Thyroid gland (tissue), 4 donors: ENCODE results near the gene ZNF804A.

ENCODE experiments used
- CTCF ChIP-seq, 6 experiments: fragments of 200-600 bp in 3 of 6; fragments of 450-650 bp in 3 of 6; sonication (generic) in 3 of 6; IDR thresholded peaks; one replicate each; pipeline ENCODE4 v1.5.1; 2016 to 2019; ENCODE audit warnings: antibody characterized with exemption in 6 of 6, mild to moderate bottlenecking in 2 of 6, inconsistent platforms in 1 of 6, moderate library complexity in 1 of 6
- POLR2A ChIP-seq, 2 donors: fragments of 450-650 bp; IDR thresholded peaks; one replicate each; pipeline ENCODE4 v1.6.1; 2017; ENCODE audit warnings: antibody characterized with exemption in 2 of 2, mild to moderate bottlenecking in 2 of 2, moderate library complexity in 1 of 2

DNA sequence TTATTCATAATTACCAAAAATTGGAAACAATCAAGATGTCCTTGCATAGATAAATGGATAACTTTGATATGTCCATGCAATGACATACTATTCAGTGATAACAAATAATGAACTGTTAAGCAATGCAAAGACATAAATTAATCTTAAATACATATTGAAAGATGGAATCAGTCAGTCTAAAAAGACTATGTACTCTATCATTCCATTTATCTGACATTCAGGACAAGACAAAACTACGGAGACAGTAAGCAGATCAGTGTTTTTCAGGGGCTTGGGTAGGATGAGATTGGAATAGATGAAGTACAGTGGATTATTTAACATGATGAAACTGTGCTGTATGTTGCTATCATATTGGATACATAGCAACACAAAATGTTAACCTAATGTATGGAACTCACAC, 21.3 kb upstream of the ZNF804A start:
- TF ChIP-seq CTCF (IDR thresholded peaks at IDR 0.05) = no peak
- no peak for TF ChIP-seq POLR2A (IDR thresholded peaks at IDR 0.05)
